IMR-90 (cell line): Measurements from ENCODE around the gene ACTA2. TPM values are rescaled to one million over a fixed set of nuclear protein-coding genes. Genes with fewer than 3 reads are reported as not detected.

Source experiments
- ATAC-seq: fragments of 200-7000 bp; cut with Tn5 transposase; 2 replicates; pipeline ENCODE4 v1.9.1; 2020; ENCODE audit warnings: low read depth, mild to moderate bottlenecking, moderate library complexity
- BruUV-seq: library from RNA; stranded (reverse); fragments of 400-500 nt; replicated peaks from 2 replicates; lab custom pipeline; 2021; lab: Mats Ljungman, UMichigan
- CTCF ChIA-PET: fragments of 300-600 bp; formaldehyde crosslinking; extraction: SDS; loops from one replicate; lab custom pipeline; 2021; ENCODE audit warnings: antibody characterized with exemption; lab: Yijun Ruan, JAX
- POLR2A ChIA-PET: fragments of 300-600 bp; sonication (Branson Sonifier 250); formaldehyde crosslinking; loops from one replicate; lab custom pipeline; 2022; ENCODE audit warnings: antibody characterized with exemption; ENCODE audit not compliant: unreplicated experiment; lab: Charles Lee
- DNase-seq: peaks from one replicate; pipeline ENCODE4 v3.0.0; 2013
- H2AFZ ChIP-seq: replicated peaks from 2 replicates; pipeline ENCODE3; 2013; ENCODE audit warnings: low read length, mild to moderate bottlenecking; ENCODE audit not compliant: poor library complexity
- H2AK5ac ChIP-seq: 2 replicates; pipeline ENCODE4 v1.6.1; 2013; ENCODE audit warnings: low read depth, low read length, inconsistent platforms
- H2AK9ac ChIP-seq: replicated peaks from 2 replicates; pipeline ENCODE3; 2013; ENCODE audit warnings: mild to moderate bottlenecking, low read depth, low read length, moderate library complexity; ENCODE audit not compliant: poor library complexity
- H2BK120ac ChIP-seq: 2 replicates; pipeline ENCODE4 v1.6.1; 2013; ENCODE audit warnings: low read depth, low read length, inconsistent platforms
- H2BK15ac ChIP-seq: 3 replicates; pipeline ENCODE4 v1.6.1; 2013; ENCODE audit warnings: low read depth, low read length, inconsistent platforms
- H2BK20ac ChIP-seq: 2 replicates; pipeline ENCODE4 v1.6.1; 2013; ENCODE audit warnings: low read depth, mild to moderate bottlenecking, inconsistent platforms, low read length, moderate library complexity
- H2BK5ac ChIP-seq: 2 replicates; pipeline ENCODE4 v1.6.1; 2013; ENCODE audit warnings: mild to moderate bottlenecking, low read depth, low read length, inconsistent platforms; ENCODE audit not compliant: poor library complexity, severe bottlenecking
- H3K14ac ChIP-seq: replicated peaks from 2 replicates; pipeline ENCODE4 v1.6.1; 2013; ENCODE audit warnings: low read depth, low read length, inconsistent platforms
- H3K18ac ChIP-seq: 2 replicates; pipeline ENCODE4 v1.6.1; 2013; ENCODE audit warnings: low read depth, low read length, control low read depth
- H3K23ac ChIP-seq: 2 replicates; pipeline ENCODE4 v1.6.1; 2013; ENCODE audit warnings: low read depth, low read length, inconsistent platforms
- H3K27ac ChIP-seq: 2 replicates; pipeline ENCODE4 v1.5.1; 2013; ENCODE audit warnings: mild to moderate bottlenecking, control low read depth, low read length; ENCODE audit not compliant: insufficient read depth
- H3K27me3 ChIP-seq: 2 replicates; pipeline ENCODE4 v1.6.1; 2013; ENCODE audit warnings: low read length; ENCODE audit not compliant: control insufficient read depth, insufficient read depth
- H3K36me3 ChIP-seq: 2 replicates; pipeline ENCODE4 v1.6.1; 2013; ENCODE audit warnings: low read length, mixed read lengths; ENCODE audit not compliant: control insufficient read depth, insufficient read depth
- H3K4ac ChIP-seq: 2 replicates; pipeline ENCODE4 v1.6.1; 2013; ENCODE audit warnings: low read depth, low read length, inconsistent platforms
- H3K4me1 ChIP-seq: 2 replicates; pipeline ENCODE4 v1.6.1; 2013; ENCODE audit warnings: low read length, mixed read lengths; ENCODE audit not compliant: control insufficient read depth, insufficient read depth
- H3K4me2 ChIP-seq: 2 replicates; pipeline ENCODE4 v1.6.1; 2013; ENCODE audit warnings: low read depth, mild to moderate bottlenecking, control low read depth, low read length, moderate library complexity
- H3K4me3 ChIP-seq: 2 replicates; pipeline ENCODE4 v1.5.1; 2013; ENCODE audit warnings: low read depth, mild to moderate bottlenecking, control low read depth, low read length, moderate library complexity; ENCODE audit not compliant: insufficient read depth
- H3K56ac ChIP-seq: 2 replicates; pipeline ENCODE4 v1.6.1; 2013; ENCODE audit warnings: low read length, inconsistent platforms; ENCODE audit not compliant: insufficient read depth; ENCODE audit errors: extremely low read depth
- H3K79me1 ChIP-seq, 2 experiments: 2 replicates each; pipeline ENCODE4 v1.6.1; 2013; ENCODE audit warnings: low read length in 2 of 2, inconsistent platforms in 1 of 2, low read depth in 1 of 2
- H3K9ac ChIP-seq: 2 replicates; pipeline ENCODE4 v1.6.1; 2013; ENCODE audit warnings: low read depth, low read length, control low read depth
- H3K9me1 ChIP-seq: 2 replicates; pipeline ENCODE4 v1.6.1; 2013; ENCODE audit warnings: low read length, inconsistent platforms; ENCODE audit not compliant: insufficient read depth
- H3K9me3 ChIP-seq: 2 replicates; pipeline ENCODE4 v1.6.1; 2013; ENCODE audit warnings: low read length; ENCODE audit not compliant: control insufficient read depth, insufficient read depth
- H4K20me1 ChIP-seq: 2 replicates; pipeline ENCODE4 v1.6.1; 2013; ENCODE audit warnings: low read length, inconsistent platforms; ENCODE audit not compliant: insufficient read depth
- H4K5ac ChIP-seq: 2 replicates; pipeline ENCODE4 v1.6.1; 2013; ENCODE audit warnings: mild to moderate bottlenecking, low read depth, low read length, control low read depth
- H4K8ac ChIP-seq, 2 experiments: 2 replicates each; pipeline ENCODE4 v1.6.1; 2013; ENCODE audit warnings: low read depth in 2 of 2, low read length in 2 of 2, control low read depth in 1 of 2, inconsistent platforms in 1 of 2
- H4K91ac ChIP-seq: 2 replicates; pipeline ENCODE4 v1.6.1; 2013; ENCODE audit warnings: low read depth, low read length, inconsistent platforms; ENCODE audit not compliant: insufficient read depth
- BHLHE40 ChIP-seq: fragments of 150-350 bp; IDR thresholded peaks from 2 replicates; pipeline ENCODE4 v1.6.1; 2016; ENCODE audit warnings: mild to moderate bottlenecking, low read depth, low read length
- CHD1 ChIP-seq: IDR thresholded peaks from 2 replicates; pipeline ENCODE4 v1.6.1; 2012; ENCODE audit warnings: low read depth, low read length, improper control_type of control experiment
- FOS ChIP-seq: fragments of 150-350 bp; IDR thresholded peaks from 2 replicates; pipeline ENCODE4 v1.6.1; 2016; ENCODE audit warnings: low read depth, low read length
- MAZ ChIP-seq: IDR thresholded peaks from 2 replicates; pipeline ENCODE4 v1.6.1; 2012; ENCODE audit warnings: low read depth, mild to moderate bottlenecking, low read length, improper control_type of control experiment, moderate library complexity, borderline replicate concordance
- NFE2L2 ChIP-seq: fragments of 150-350 bp; IDR thresholded peaks from 2 replicates; pipeline ENCODE4 v1.6.1; 2016; ENCODE audit warnings: low read depth, mild to moderate bottlenecking, low read length
- POLR2A ChIP-seq: IDR thresholded peaks from 2 replicates; pipeline ENCODE4 v1.6.1; 2012; ENCODE audit warnings: mild to moderate bottlenecking, low read depth, low read length
- RCOR1 ChIP-seq: IDR thresholded peaks from 2 replicates; pipeline ENCODE4 v1.6.1; 2012; ENCODE audit warnings: mild to moderate bottlenecking, low read length, improper control_type of control experiment; ENCODE audit not compliant: insufficient replicate concordance
- RFX5 ChIP-seq: IDR thresholded peaks from 2 replicates; pipeline ENCODE4 v1.8.0; 2012; ENCODE audit warnings: low read depth, mild to moderate bottlenecking, low read length, moderate library complexity
- SMC3 ChIP-seq: fragments of 150-350 bp; IDR thresholded peaks from 2 replicates; pipeline ENCODE4 v1.6.1; 2016; ENCODE audit warnings: low read depth, mild to moderate bottlenecking, antibody characterized with exemption, low read length, moderate library complexity
- WGBS, 2 experiments: methylation state at CpG; one replicate each; pipeline versions ENCODE4 v1.1.5 to v1.1.7; 2013; ENCODE audit warnings: missing lambda C conversion rate in 2 of 2; ENCODE audit not compliant: insufficient read length in 1 of 2; ENCODE audit errors: extremely low coverage in 2 of 2; 5-methylcytosine and 5-hydroxymethylcytosine counted together
- dilution Hi-C: fragments of 300-500 bp; cut with HindIII; formaldehyde crosslinking; loops from one replicate; pipeline ENCODE4 v1.14.3; 2018; ENCODE audit warnings: low sequenced_read_pairs; ENCODE audit not compliant: unreplicated experiment
- in situ Hi-C: fragments of 300-500 bp; cut with MboI; formaldehyde crosslinking; loops from 3 replicates; pipeline ENCODE4 v1.14.3; 2019; ENCODE audit warnings: low sequenced_read_pairs, inconsistent platforms, mixed read lengths
- intact Hi-C: fragments of 100-400 bp; cut with micrococcal nuclease; formaldehyde crosslinking; loops from 2 replicates; pipeline ENCODE4 v1.10.0; 2022
- polyA plus RNA-seq, 3 experiments: library from polyadenylated mRNA; depleted of rRNA; stranded (reverse); fragments of >200 nt; gene quantifications; 2 replicates each; pipeline ENCODE4 v1.2.3, GENCODE V29; 2012; ENCODE audit warnings: low replicate concordance in 1 of 3
- total RNA-seq: library from RNA; depleted of rRNA; stranded (reverse); fragments of >200 nt; gene quantifications from 2 replicates; pipeline ENCODE4 v1.2.3, GENCODE V29; 2012
- TF ChIP-seq, protein P1 (sequence below): fragments of 150-350 bp; IDR thresholded peaks from 2 replicates; pipeline ENCODE4 v1.6.1; 2016; ENCODE audit warnings: low read depth, mild to moderate bottlenecking, low read length, moderate library complexity, borderline replicate concordance
- TF ChIP-seq, protein P2 (sequence below): conservative IDR thresholded peaks from 2 replicates; pipeline ENCODE4 v1.5.1; 2012; ENCODE audit warnings: mild to moderate bottlenecking, low read depth, low read length, improper control_type of control experiment

The ACTA2 gene
- total and polyA plus RNA-seq, 2 of the 4 experiments (the other 2 are of a cell fraction) = 978 to 1,235 TPM

DNA sequence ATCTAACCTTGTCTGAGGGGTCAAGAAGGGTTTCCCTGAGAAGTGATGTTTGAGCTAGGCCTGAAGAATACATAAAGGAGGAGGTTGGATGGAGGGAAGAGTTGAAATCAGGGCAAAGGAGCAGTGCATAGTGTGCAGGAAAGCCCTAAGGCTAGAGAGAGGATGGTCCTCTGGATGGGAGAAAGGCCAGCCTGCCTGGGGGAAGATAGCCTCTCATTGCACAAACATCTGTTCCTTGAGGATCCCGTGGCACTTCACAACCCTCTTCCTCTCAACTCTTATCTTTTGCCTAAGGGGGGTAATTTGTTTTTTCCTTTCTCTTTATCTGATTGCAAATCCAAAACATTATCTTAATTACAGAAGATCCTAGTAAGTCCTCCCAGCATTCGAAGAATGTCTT, 36.8 kb downstream of the ACTA2 start:
- peak overlapping the region; percentile 90 for H3K23ac ChIP-seq
- H3K79me1 ChIP-seq = peaks cover 26 to 66% of the 10 kb centered on the region in 2 experiments
- H3K4me1 ChIP-seq = peaks cover 23% of the 10 kb centered on the region
- no TSS peak for BruUV-seq
- H3K9me1 ChIP-seq = peaks cover 20% of the 10 kb centered on the region
- peak overlapping the region; percentile 83 for H2BK120ac ChIP-seq
- H2BK20ac ChIP-seq = peak overlapping the region; percentile 93
- no CpG with 5 or more reads among the region's 2 CpGs for WGBS, 2 experiments
- POLR2A ChIA-PET = no interaction called here
- H4K5ac ChIP-seq = peak overlapping the region; percentile 2
- no peaks in the 10 kb centered on the region for H4K20me1 ChIP-seq
- CTCF ChIA-PET = interaction anchor here (0.7 to 1.0 kb wide), 2 partner anchors 9 to 303 kb away, joined by 3 read pairs; no protein-coding TSS in a partner anchor
- no peak overlapping the region for H3K4me3 ChIP-seq
- in situ Hi-C loops (no loop called here), dilution Hi-C loops (no loop called here), intact Hi-C loops (no loop called here)
- no peaks in the 10 kb centered on the region for H3K9me3 ChIP-seq
- H3K27me3 ChIP-seq = no peaks in the 10 kb centered on the region
- peak overlapping the region; percentile 3 for H3K18ac ChIP-seq
- peak overlapping the region; percentile 16 for H2AFZ ChIP-seq
- peak overlapping the region; percentile 5 for H2AK9ac ChIP-seq
- DNase-seq (no peak), ATAC-seq (peak; percentile 41)
- no peak overlapping the region for H3K4me2 ChIP-seq
- peak overlapping the region; percentile 67; the same call in 1 of the 2 replicates for H2AK5ac ChIP-seq
- peak overlapping the region; percentile 55; the same call in 1 of the 2 replicates for H3K27ac ChIP-seq
- peak overlapping the region; percentile 85 for H3K14ac ChIP-seq
- peak overlapping the region; percentile 71 for H2BK5ac ChIP-seq
- TF ChIP-seq, protein P1, sequence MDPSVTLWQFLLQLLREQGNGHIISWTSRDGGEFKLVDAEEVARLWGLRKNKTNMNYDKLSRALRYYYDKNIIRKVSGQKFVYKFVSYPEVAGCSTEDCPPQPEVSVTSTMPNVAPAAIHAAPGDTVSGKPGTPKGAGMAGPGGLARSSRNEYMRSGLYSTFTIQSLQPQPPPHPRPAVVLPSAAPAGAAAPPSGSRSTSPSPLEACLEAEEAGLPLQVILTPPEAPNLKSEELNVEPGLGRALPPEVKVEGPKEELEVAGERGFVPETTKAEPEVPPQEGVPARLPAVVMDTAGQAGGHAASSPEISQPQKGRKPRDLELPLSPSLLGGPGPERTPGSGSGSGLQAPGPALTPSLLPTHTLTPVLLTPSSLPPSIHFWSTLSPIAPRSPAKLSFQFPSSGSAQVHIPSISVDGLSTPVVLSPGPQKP = no peak
- TF ChIP-seq CHD1 (no peak), MAZ (no peak), POLR2A (no peak), RCOR1 (no peak), RFX5 (no peak), FOS (no peak), BHLHE40 (no peak), NFE2L2 (no peak), SMC3 (no peak)
- TF ChIP-seq, protein P2, sequence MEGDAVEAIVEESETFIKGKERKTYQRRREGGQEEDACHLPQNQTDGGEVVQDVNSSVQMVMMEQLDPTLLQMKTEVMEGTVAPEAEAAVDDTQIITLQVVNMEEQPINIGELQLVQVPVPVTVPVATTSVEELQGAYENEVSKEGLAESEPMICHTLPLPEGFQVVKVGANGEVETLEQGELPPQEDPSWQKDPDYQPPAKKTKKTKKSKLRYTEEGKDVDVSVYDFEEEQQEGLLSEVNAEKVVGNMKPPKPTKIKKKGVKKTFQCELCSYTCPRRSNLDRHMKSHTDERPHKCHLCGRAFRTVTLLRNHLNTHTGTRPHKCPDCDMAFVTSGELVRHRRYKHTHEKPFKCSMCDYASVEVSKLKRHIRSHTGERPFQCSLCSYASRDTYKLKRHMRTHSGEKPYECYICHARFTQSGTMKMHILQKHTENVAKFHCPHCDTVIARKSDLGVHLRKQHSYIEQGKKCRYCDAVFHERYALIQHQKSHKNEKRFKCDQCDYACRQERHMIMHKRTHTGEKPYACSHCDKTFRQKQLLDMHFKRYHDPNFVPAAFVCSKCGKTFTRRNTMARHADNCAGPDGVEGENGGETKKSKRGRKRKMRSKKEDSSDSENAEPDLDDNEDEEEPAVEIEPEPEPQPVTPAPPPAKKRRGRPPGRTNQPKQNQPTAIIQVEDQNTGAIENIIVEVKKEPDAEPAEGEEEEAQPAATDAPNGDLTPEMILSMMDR = no peak
- H4K8ac ChIP-seq = peak overlapping the region; percentile 30 to 77; a peak in 3 of 4 replicates
- H3K4ac ChIP-seq = peak overlapping the region; percentile 81
- peak overlapping the region; percentile 57; the same call in 2 of the 3 replicates for H2BK15ac ChIP-seq
- peak overlapping the region; percentile 24; the same call in 1 of the 2 replicates for H3K56ac ChIP-seq
- peaks cover 21% of the 10 kb centered on the region for H3K36me3 ChIP-seq
- H4K91ac ChIP-seq = peak overlapping the region; percentile 66
- 0 out of 2 replicates have a peak overlapping the region, but pooled peaks have one; percentile 0 for H3K9ac ChIP-seq
